ENCODE data around the gene IPO11.

IPO11 gene

DNA sequence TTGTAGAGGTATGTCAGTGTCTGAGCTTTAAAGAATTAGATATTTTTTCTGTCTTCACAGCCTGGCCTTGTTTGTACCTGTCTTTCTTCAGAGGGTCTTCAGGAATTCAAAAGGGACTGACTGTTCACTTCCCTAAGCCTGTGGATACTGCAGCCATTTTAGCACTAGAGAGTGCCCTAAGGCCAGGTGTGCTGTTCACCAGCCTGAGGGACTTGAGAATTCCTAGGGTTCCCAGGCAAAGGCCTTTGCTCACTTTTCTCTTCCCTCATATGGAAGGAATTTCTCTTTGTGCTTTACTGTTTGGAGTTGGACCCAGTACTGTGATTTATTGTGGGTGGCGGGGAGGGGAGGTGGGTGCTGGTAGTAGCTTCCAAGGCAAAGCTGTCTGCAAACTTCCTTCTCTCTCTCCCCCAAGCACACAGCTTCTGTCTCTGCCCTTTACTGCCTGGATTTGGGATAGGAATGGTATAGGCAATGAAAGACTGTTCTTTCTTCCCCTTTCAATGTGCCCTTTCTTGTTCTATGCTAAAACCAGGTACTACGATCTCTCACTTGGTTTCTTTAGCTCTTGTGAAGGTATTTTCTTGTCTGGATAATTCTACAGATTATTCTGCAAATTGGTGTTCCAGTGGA lies 156.4 kb downstream of the IPO11 start:
- no peak for DNase-seq (ENCODE audit: low read depth in 1 of 2, low spot score in 1 of 2)

DNA sequence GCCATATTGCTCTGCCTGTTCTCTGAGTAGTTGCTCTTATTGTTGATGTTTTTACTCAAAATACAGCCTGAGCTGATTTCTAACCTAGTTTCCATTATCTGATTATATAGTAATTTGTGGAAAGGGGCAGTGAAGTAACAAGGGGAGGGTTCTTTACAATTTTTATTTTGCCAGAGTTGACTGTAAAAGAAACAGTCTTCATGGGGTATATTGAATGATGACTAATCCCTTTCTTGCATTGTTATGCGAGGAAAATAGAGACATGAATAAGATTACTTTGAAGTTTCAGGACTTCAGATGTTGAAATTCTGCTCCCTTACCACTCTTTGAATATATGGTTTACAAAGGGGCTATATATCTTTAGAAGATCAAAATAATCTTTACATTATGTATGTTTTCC lies 156.9 kb downstream of the IPO11 start:
- no peak for DNase-seq (ENCODE audit: low read depth in 1 of 2, low spot score in 1 of 2)

DNA sequence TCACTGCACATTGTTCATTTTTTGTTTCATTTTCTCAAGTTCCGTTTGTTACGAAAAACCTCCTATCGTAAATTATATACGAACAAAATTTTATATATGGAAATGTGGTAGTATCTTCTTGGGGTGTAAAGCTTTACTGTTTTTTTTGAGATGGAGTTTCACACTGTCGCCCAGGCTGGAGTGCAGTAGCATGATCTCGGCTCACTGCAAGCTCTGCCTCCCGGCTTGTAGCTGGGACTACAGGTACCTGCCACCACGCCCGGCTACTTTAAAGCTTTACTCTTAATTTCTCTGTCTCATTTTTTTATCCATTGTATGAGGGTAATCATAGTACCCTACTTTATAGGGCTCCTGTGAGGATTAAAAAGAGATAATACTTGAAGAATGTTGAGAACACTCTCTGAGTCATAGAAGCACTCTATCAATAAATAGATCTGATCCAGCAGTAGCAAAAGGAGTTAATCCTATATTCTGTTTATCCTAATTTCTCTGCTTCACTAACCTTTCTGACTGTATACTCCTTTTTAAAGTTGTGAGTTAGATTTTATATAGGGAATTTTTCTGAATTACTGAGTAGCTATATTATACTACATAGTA lies 160.5 kb downstream of the IPO11 start:
- no peak for DNase-seq (ENCODE audit: low read depth in 1 of 2, low spot score in 1 of 2)

DNA sequence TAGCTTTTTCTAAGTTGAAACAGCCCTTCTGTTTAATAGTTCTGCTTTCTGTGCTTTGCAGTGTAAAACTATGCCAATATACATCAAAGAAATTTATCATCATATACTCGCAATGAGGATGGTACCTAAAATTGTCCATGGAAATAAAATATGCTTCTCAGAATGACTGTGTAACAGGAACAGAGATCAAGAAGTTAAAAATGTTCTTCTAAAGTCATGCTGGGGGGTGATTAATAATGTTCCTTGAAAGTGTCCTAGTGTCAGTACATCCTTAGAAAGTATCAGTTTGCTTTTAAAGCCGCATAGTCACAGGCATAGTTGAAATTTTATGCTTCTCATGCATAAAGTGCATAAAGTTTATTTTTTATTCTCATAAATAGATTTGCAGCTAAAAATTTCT lies 162.0 kb downstream of the IPO11 start:
- DNase-seq (ENCODE audit: low read depth in 1 of 2, low spot score in 1 of 2) = no peak

DNA sequence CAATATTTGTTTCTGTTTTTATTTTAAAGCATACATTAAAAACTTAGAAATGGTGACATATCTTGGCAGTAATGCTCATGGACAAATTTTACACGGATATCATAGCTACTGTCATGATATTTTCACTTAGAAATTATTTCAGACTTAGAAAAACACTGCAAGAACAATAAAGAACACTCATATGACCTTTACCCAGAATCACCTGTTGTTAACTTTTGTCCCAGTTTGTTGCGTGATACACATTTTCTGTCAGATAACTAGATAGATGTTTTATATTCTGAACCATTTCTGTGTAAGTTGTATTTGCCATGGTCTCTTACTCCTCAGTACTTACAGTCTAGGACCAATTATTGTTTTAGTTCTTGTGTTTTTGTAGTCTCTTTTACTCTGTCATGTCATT lies 162.5 kb downstream of the IPO11 start:
- DNase-seq (ENCODE audit: low read depth in 1 of 2, low spot score in 1 of 2) = no peak

DNA sequence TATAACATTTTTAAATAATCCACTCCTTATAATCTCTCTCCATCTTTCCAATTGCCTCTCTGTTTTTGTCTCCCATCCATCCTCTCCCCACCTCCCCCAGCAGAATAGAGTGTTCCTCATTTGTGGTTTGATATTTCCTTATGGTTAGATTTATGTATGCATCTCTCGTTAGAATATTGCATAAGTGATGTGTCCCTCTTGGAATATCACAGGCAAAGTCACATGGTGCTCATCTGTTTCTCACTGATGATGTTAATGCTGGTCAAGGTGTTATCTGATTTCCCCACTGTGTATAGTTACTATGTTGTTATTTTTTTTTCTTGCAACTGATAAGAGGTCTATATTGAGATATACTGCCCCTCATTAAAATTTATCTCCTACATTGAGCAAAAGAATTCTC lies 162.9 kb downstream of the IPO11 start:
- no peak for DNase-seq (ENCODE audit: low read depth in 1 of 2, low spot score in 1 of 2)

DNA sequence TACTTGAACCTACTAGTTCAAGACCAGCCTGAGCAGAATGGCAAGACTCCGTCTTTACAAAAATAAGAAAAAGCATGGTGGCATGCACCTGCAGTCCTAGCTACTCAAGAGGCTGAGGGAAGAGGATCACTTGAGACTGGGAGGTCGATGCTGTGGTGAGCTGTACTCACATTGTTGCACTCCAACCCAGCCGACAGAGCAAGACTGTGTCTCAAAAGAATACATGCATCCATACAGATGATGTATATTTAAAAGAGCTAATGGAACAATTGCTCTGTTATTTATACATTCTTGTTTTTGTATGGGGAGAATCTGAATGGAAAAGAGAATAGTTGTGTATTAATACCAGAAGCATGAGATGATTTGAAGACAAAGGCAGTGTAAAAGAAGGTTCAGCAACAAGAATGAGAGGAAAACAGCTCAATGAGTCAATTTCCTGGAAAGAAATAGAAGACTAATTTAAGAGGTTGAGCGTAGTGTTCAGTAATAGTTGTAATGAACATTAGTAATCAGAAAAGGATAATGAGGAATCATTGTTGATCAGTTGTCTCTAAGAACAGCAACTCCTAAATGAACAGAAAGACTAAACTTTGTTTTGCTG lies 164.1 kb downstream of the IPO11 start:
- DNase-seq (ENCODE audit: low read depth in 1 of 2, low spot score in 1 of 2) = no peak

DNA sequence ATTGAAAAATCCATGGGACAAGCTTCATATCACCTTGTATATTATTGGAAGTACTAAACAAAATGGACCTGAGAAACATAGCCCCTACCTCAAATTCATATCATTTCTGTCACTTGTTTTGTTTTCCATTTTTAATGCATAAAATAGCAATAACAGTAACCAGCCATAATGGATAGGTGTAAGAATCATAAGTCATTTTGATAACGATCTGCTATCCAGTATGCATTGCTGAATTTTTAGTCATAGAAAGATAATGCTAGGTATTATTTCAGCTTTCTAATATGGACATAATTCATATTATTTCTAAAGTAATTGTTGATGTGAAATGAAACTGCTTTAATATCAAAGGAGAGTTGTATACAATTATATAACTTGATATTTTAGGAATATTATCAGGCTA lies 164.9 kb downstream of the IPO11 start:
- no peak for DNase-seq (ENCODE audit: low read depth in 1 of 2, low spot score in 1 of 2)

DNA sequence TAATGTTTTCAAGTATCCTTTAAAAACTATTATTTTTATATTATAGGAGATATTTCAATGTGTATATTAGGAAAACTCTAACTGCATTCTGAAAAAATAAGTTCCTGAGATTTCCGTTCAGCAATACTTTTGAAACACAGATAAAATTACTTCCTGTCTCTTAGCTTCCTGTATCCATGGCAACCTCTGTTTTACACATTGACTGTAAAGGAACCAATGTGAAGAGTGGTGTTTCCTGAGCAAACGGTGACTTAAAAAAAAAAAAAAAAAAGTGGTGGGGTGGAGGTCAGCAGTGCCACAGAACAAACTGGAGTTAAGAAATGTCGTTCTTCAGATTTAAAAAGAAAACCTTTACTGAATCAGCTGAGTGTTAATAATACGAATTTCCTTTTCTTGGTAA lies 166.0 kb downstream of the IPO11 start, which contains the start of gene LRRC70:
LRRC70 (plus strand) TSS at position 280 of the 400 bp plus-strand sequence. CDS start 620 bp downstream, outside the sequence.
- DNase-seq (ENCODE audit: low read depth in 1 of 2, low spot score in 1 of 2) = peak in 1 of 2 donors; percentile 35

DNA sequence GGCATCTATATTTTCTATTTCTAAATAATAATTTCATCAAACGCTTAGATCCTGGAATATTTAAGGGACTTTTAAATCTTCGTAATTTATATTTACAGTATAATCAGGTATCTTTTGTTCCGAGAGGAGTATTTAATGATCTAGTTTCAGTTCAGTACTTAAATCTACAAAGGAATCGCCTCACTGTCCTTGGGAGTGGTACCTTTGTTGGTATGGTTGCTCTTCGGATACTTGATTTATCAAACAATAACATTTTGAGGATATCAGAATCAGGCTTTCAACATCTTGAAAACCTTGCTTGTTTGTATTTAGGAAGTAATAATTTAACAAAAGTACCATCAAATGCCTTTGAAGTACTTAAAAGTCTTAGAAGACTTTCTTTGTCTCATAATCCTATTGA lies 167.2 kb downstream of the IPO11 start:
- DNase-seq (ENCODE audit: low read depth in 1 of 2, low spot score in 1 of 2) = no peak

DNA sequence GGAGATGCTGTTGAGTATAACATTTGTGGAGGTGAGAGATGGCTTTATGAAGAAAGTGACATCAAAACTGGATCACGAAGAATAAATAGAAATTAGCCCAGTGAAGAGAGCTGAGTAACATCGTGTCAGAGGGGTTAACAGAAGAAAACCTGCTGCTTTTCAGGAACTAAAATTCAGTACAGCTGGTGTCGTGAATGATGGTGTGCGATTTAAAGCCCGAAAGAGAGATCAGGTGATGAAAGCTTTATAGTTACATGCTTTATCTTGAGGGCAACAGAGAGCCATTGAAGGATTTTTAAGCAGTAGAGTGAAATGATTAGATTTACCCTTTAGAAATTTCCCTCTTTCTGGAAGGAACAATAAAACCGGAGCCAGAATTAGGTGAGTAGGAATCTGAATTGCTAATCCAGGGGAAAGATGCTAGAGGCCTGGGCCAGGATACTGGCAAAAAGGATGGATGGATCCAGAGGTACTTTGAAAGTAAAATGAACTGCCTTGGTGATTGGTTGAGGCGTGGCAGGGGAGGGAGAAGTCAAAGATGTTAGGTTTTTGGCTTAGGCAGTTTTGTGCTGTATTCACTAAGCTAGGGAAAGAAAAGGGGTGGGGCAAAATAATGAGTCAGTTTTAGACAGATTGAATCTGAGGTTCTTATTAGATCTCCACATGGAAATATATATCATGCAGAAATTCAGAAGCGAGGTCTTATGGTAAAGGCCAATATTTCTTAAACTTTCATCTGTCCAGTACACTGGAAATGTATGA lies 169.5 kb downstream of the IPO11 start:
- no peak for DNase-seq (ENCODE audit: low read depth in 1 of 2, low spot score in 1 of 2)

DNA sequence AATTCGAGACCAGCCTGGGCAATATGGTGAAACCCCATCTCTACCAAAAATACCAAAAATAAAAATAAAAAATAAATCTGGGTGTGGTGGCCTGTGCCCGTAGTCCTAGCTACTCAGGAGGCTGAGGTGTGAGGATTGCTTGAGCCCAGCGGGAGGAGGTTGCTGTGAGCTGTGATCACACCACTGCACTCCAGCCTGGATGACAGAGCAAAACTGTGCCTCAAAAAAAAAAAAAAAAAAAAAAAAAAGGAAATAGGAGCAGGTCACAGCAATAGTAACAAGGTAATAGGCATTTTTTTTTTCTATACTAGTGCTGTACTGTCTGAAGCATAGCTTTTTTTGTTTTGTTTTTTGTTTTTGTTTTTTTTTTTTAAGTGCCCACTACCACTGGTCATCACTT lies 171.8 kb downstream of the IPO11 start:
- DNase-seq (ENCODE audit: low read depth in 1 of 2, low spot score in 1 of 2) = no peak

DNA sequence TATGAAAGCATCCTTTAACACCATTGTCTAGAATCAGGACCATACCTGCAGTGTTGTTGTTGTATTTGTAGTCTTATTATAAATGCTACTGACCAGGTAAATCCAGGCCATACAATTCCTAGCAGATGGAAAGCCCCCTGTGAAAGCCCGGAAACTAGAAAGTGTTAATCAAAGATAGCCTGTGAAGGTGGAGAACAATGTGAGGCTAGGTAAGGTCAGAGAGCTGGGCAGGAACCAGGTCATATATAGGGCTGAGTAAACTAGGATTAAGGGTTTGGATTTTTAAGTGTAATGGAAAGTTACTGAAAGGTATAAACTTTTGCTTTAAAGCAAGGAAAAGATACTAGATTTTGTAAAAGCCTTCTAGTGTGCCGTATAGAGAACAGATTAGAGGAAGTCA lies 172.7 kb downstream of the IPO11 start:
- no peak for DNase-seq (ENCODE audit: low read depth in 1 of 2, low spot score in 1 of 2)

DNA sequence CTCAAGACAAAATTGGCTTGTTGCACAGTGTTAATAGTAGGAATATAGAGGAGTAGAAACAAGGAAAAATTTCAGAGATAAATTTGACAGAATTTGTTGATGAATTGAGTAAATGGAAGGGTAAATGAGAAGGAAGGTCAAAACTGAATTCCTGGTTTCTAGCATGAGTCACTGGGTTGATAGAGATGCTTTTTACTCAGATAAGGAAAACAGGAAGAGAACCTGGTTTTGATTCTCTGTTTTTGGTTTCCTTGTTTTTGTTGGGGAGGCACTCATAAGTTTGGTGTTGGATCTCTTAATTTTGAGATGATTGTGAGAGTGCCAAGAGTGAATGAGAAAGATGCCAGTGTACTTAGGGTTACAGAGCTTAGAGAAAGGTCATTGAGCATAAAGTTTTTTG lies 173.2 kb downstream of the IPO11 start:
- no peak for DNase-seq (ENCODE audit: low read depth in 1 of 2, low spot score in 1 of 2)

DNA sequence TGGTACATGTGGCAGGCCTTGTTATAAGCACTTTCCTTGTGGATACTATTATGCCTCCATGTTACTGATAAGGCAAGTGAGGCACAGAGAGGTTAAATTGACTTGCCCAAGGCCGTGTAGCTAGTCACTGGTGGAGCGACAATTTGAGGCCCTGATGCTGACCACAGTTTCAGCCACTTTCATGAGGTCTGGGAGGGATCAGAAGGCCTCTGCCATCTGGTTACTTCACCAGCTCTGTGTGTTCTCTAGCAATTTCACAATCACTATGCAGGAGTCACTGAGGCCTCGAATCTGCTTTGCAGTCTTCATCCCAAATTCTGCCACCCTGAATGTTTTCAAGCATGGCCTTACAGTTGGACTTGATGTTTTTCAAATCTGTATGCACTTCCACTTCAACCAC lies 175.2 kb downstream of the IPO11 start:
- DNase-seq (ENCODE audit: low read depth in 1 of 2, low spot score in 1 of 2) = no peak

DNA sequence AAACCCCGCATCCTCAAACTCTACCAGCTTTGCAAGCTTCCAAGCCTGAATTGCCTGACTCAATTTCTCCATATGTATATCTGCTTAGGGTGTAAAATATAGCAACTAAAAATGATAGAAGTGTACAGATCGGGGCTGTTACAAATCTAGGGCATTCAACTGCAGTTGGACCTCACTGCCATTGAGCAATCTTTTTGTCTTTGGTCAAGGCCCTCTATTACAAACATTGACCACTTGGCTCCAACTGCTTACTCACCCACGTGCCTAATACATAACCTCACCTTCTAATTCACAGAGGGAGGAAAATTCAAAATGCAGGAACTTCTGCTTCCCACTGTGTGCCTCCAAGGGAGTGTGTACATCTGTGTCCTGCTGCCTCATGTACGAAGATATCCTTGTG lies 176.1 kb downstream of the IPO11 start:
- DNase-seq (ENCODE audit: low read depth in 1 of 2, low spot score in 1 of 2) = no peak

DNA sequence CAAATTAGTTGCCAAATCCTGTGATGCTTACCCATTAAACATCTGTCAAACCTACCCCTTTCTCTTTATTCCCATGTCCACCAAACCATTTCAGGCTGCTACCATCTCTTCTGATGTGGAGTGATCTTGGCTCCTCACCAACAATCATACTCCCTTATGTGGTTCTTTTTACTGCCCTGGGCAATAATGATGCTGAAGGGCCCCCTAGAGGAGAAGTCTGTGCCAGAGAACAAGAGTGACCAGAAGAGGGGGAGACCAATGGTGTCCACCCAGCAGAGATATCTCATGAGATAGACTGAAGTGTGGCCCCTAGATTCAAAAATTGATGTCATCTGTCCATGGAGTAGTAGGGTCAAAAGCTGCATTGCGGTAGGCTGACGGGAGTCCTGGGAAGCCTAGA lies 176.9 kb downstream of the IPO11 start:
- DNase-seq (ENCODE audit: low read depth in 1 of 2, low spot score in 1 of 2) = no peak

DNA sequence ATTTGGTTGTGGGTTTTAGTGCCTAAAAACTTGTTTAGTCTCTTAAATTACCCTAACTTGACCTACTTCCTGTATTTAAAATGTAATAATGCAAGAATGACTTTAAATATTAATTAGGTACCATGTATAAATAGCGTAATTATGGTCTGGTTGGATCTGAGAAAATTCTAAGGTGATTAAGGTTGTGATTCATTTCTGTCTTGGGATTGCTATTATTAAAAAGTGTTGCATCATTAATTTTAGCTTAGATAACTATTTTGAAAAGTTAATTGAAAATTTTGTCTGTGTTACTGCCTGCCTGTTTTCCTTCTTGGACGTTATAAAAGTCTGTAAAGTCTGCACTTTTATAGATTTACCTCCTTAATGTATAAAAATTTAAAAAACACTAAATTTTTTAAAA lies 177.8 kb downstream of the IPO11 start:
- DNase-seq (ENCODE audit: low read depth in 1 of 2, low spot score in 1 of 2) = no peak

DNA sequence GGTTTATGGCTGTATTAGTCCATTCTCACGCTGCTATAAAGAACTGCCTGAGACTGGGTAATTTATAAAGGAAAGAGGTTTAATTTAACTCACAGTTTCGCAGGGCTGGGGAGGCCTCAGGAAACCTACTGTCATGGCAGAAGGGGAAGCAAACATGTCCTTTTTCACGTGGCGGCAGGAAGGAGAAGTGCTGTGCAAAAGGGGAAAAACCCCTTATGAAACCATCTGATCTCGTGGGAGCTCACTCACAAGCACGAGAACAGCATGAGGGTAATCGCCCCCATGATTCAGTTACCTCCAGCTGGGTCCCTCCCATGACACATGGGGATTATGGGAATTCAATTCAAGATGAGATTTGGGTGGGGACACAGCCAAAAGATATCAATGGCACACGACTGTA lies 180.0 kb downstream of the IPO11 start:
- DNase-seq (ENCODE audit: low read depth in 1 of 2, low spot score in 1 of 2) = no peak

DNA sequence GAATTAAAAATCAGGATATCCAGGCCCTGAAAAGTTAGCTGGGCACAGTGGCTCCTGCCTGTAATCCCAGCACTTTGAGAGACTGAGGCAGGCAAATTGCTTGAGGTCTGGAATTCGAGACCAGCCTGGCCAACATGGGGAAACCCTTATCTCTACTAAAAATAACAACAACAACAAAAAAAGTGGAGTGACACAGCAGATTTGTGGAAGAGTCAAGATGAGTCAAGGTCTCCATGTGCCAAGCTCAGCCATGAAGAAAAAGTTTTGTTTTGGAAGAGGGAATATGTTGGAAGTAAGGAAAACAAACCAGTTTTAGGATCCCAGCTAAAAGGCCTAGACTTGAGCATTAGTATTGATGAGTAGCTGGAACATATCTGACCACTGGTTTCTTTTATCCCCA lies 180.8 kb downstream of the IPO11 start:
- DNase-seq (ENCODE audit: low read depth in 1 of 2, low spot score in 1 of 2) = no peak

DNA sequence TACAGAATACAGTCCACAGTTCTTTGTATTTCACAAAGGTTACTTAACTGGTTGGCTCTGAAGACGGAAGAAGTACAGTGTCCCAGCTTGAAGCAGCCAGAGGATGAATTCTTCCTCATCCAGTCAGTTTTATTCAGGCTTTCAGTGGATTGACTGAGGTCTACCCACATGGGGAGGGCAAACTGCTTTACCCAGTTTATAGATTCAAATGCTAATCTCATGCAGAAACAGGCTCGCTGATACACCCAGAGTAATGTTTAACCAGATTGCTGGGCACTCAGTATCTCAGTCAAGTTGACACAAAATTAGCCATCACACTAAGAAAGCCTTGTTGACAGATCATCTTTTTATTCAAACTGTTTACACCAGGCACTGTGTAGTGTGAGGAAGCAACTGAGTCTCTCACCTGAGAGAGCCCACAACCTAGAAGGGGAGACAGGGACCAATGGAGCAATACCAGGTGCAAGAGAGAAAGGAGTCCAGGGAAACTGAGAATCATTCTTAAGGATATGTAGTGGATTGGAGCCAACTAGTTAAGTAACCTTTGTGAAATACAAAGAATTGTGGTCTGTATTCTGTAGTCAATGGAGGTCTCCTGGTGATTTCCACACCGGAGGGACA lies 181.9 kb downstream of the IPO11 start:
- DNase-seq (ENCODE audit: low read depth in 1 of 2, low spot score in 1 of 2) = no peak

DNA sequence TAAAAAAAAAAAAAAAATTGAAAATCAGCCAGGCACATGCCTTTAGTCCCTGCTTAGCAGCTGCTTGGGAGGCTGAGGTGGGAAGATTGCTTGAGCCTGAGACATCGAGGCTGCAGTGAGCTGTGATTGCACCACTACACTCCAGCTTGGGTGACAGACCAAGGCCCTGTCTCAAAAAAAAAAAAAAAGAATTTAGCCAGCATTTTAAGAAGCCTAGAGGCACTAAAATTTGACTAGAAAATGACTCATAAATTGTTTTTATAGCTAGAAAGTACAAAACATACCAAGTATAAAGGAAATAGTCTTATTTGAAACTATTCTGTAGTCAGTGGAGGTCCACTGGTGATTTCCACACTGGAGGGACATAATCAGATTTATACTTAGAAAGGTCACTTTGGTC lies 183.5 kb downstream of the IPO11 start:
- DNase-seq (ENCODE audit: low read depth in 1 of 2, low spot score in 1 of 2) = no peak
